SK-N-SH (cell line): ENCODE data around the gene DHRSX. TPM values are rescaled to one million over a fixed set of nuclear protein-coding genes. Genes with fewer than 3 reads are reported as not detected.

Experiments
- CTCF ChIA-PET: fragments of 300-600, 350-600 bp; formaldehyde crosslinking; extraction: SDS; loops from one replicate; lab custom pipeline; 2021; lab: Yijun Ruan, JAX
- POLR2A ChIA-PET: fragments of 350-600 bp; sonication (Branson Sonifier 250); formaldehyde crosslinking; extraction: SDS; loops from one replicate; lab custom pipeline; 2020; ENCODE audit warnings: antibody characterized with exemption, inconsistent platforms; lab: Yijun Ruan, JAX
- DNase-seq: peaks from one replicate; pipeline ENCODE4 v3.0.0; 2012
- H2AFZ ChIP-seq: fragments of 200-600 bp; sonication (generic); 2 replicates; pipeline ENCODE4 v1.8.1; 2016; ENCODE audit warnings: antibody characterized with exemption, mild to moderate bottlenecking, low read depth
- H3F3A ChIP-seq: fragments of 200-600 bp; sonication (generic); replicated peaks from 2 replicates; pipeline ENCODE3; 2016; ENCODE audit warnings: antibody characterized with exemption, mild to moderate bottlenecking; ENCODE audit not compliant: insufficient read depth
- H3K27ac ChIP-seq, 2 experiments: fragments of 200-500 bp in 1 of 2; fragments of 200-600 bp in 1 of 2; sonication (Bioruptor generic) in 1 of 2; sonication (generic), shearing (Covaris generic) in 1 of 2; 2 replicates each; pipeline versions ENCODE4 v1.5.1 to v1.6.1; 2014 to 2016; ENCODE audit warnings: low read depth in 2 of 2, inconsistent platforms in 1 of 2, low read length in 1 of 2, mild to moderate bottlenecking in 1 of 2, mixed read lengths in 1 of 2
- H3K27me3 ChIP-seq: fragments of 200-600 bp; sonication (generic), shearing (Covaris generic); 2 replicates; pipeline ENCODE4 v1.6.1; 2016; ENCODE audit warnings: mixed run types; ENCODE audit not compliant: insufficient read depth
- H3K36me3 ChIP-seq, 2 experiments: fragments of 200-500 bp in 1 of 2; fragments of 200-600 bp in 1 of 2; sonication (Bioruptor generic) in 1 of 2; sonication (generic) in 1 of 2; replicated peaks in 1 of 2; 2 replicates each; pipeline versions ENCODE3 to v1.5.1; 2014 to 2016; ENCODE audit warnings: low read length in 1 of 2, mild to moderate bottlenecking in 1 of 2; ENCODE audit not compliant: insufficient read depth in 2 of 2, control insufficient read depth in 1 of 2
- H3K4me1 ChIP-seq, 2 experiments: fragments of 200-500 bp in 1 of 2; fragments of 200-600 bp in 1 of 2; sonication (Bioruptor generic) in 1 of 2; sonication (generic), shearing (Covaris generic) in 1 of 2; 2 replicates each; pipeline versions ENCODE4 v1.5.1 to v1.6.1; 2014 to 2016; ENCODE audit warnings: low read depth in 1 of 2, low read length in 1 of 2, mixed run types in 1 of 2; ENCODE audit not compliant: insufficient read depth in 2 of 2, control insufficient read depth in 1 of 2
- H3K4me2 ChIP-seq: fragments of 200-600 bp; sonication (generic), shearing (Covaris generic); 2 replicates; pipeline ENCODE4 v1.6.1; 2017; ENCODE audit warnings: mixed run types
- H3K4me3 ChIP-seq, 2 experiments: fragments of 200-500 bp in 1 of 2; fragments of 200-600 bp in 1 of 2; sonication (Bioruptor generic) in 1 of 2; sonication (generic), shearing (Covaris generic) in 1 of 2; 2 replicates each; pipeline versions ENCODE4 v1.5.1 to v1.8.1; 2014 to 2016; ENCODE audit warnings: low read depth in 2 of 2, inconsistent platforms in 1 of 2, low read length in 1 of 2, mild to moderate bottlenecking in 1 of 2, mixed read lengths in 1 of 2, moderate library complexity in 1 of 2
- H3K79me2 ChIP-seq: fragments of 200-600 bp; sonication (generic); 2 replicates; pipeline ENCODE4 v1.8.1; 2017; ENCODE audit warnings: mild to moderate bottlenecking; ENCODE audit not compliant: insufficient read depth
- H3K9ac ChIP-seq: fragments of 200-600 bp; sonication (generic); 2 replicates; pipeline ENCODE4 v1.6.1; 2017; ENCODE audit warnings: mixed run types
- H3K9me2 ChIP-seq: fragments of 200-600 bp; sonication (generic); 2 replicates; pipeline ENCODE4 v1.6.1; 2017; ENCODE audit warnings: mixed run types
- H3K9me3 ChIP-seq: fragments of 200-600 bp; sonication (generic); 2 replicates; pipeline ENCODE4 v1.6.1; 2017; ENCODE audit warnings: mixed run types, mild to moderate bottlenecking, moderate library complexity
- H4K20me1 ChIP-seq: fragments of 200-600 bp; sonication (generic); 2 replicates; pipeline ENCODE4 v1.6.1; 2017; ENCODE audit warnings: mild to moderate bottlenecking, mixed run types; ENCODE audit not compliant: insufficient read depth
- ELF1 ChIP-seq: IDR thresholded peaks from 2 replicates; pipeline ENCODE4 v1.4.0; 2012
- EP300 ChIP-seq, 2 experiments: IDR thresholded peaks; 2 replicates each; pipeline versions ENCODE4 v1.4.0 to v1.6.1; 2012; ENCODE audit warnings: borderline replicate concordance in 1 of 2, low read depth in 1 of 2, low read length in 1 of 2
- FOSL2 ChIP-seq: IDR thresholded peaks from 2 replicates; pipeline ENCODE4 v1.4.0; 2012; ENCODE audit warnings: low read depth, mild to moderate bottlenecking, moderate library complexity, borderline replicate concordance
- FOXJ3 ChIP-seq: sonication (generic); formaldehyde crosslinking; IDR thresholded peaks from 2 replicates; pipeline ENCODE4 v1.5.1; 2020; ENCODE audit warnings: mild to moderate bottlenecking, missing genetic modification reagents
- FOXM1 ChIP-seq: IDR thresholded peaks from 2 replicates; pipeline ENCODE4 v1.4.0; 2012; ENCODE audit warnings: low read depth, mild to moderate bottlenecking
- GATA2 ChIP-seq: sonication (generic); formaldehyde crosslinking; IDR thresholded peaks from 2 replicates; pipeline ENCODE4 v1.5.0; 2020; ENCODE audit warnings: mild to moderate bottlenecking, missing genetic modification reagents
- NFIC ChIP-seq: IDR thresholded peaks from 2 replicates; pipeline ENCODE4 v1.4.0; 2012; ENCODE audit warnings: borderline replicate concordance
- NRF1 ChIP-seq: IDR thresholded peaks from 2 replicates; pipeline ENCODE4 v1.6.1; 2012; ENCODE audit warnings: low read depth, mild to moderate bottlenecking, low read length
- RAD21 ChIP-seq: IDR thresholded peaks from 2 replicates; pipeline ENCODE4 v1.6.1; 2012; ENCODE audit warnings: mild to moderate bottlenecking, low read length
- RCOR1 ChIP-seq: fragments of 150-350 bp; IDR thresholded peaks from 2 replicates; pipeline ENCODE4 v1.6.1; 2017; ENCODE audit warnings: antibody characterized with exemption, low read length
- SIN3A ChIP-seq: IDR thresholded peaks from 2 replicates; pipeline ENCODE4 v1.6.1; 2012; ENCODE audit warnings: low read depth, mild to moderate bottlenecking, low read length, moderate library complexity, borderline replicate concordance
- SMC3 ChIP-seq: IDR thresholded peaks from 2 replicates; pipeline ENCODE4 v1.6.1; 2012; ENCODE audit warnings: low read depth, low read length, improper control_type of control experiment
- TAF1 ChIP-seq: IDR thresholded peaks from 2 replicates; pipeline ENCODE4 v1.6.1; 2012; ENCODE audit warnings: low read depth, mild to moderate bottlenecking, low read length, moderate library complexity, borderline replicate concordance
- TCF12 ChIP-seq: IDR thresholded peaks from 2 replicates; pipeline ENCODE4 v1.4.0; 2012
- TEAD4 ChIP-seq: IDR thresholded peaks from 2 replicates; pipeline ENCODE4 v1.4.0; 2012; ENCODE audit warnings: mild to moderate bottlenecking, borderline replicate concordance; ENCODE audit not compliant: insufficient read depth
- YY1 ChIP-seq: IDR thresholded peaks from 2 replicates; pipeline ENCODE4 v1.4.0; 2012; ENCODE audit warnings: low read depth, mild to moderate bottlenecking
- WGBS: methylation state at CpG from one replicate; pipeline ENCODE4 v1.1.6; 2017; ENCODE audit warnings: low lambda C conversion rate; 5-methylcytosine and 5-hydroxymethylcytosine counted together
- polyA plus RNA-seq, 3 experiments: library from polyadenylated mRNA; depleted of rRNA; stranded (reverse); fragments of >200 nt; gene quantifications; 2 replicates each; pipeline ENCODE4 v1.2.3, GENCODE V29; 2012
- TF ChIP-seq, protein P1 (sequence below): IDR thresholded peaks from 2 replicates; pipeline ENCODE4 v1.4.0; 2012; ENCODE audit warnings: low read depth, borderline replicate concordance
- TF ChIP-seq, protein P2 (sequence below): IDR thresholded peaks from 2 replicates; pipeline ENCODE4; 2012
- TF ChIP-seq, protein P3 (sequence below): fragments of 150-350 bp; IDR thresholded peaks from 2 replicates; pipeline ENCODE4 v1.6.1; 2017; ENCODE audit warnings: antibody characterized with exemption, low read length, low read depth, borderline replicate concordance
- TF ChIP-seq, protein P4 (sequence below): IDR thresholded peaks from 2 replicates; pipeline ENCODE4 v1.4.0; 2012; ENCODE audit warnings: low read depth, borderline replicate concordance
- TF ChIP-seq, protein P5 (sequence below): IDR thresholded peaks from 2 replicates; pipeline ENCODE4 v1.4.0; 2012; ENCODE audit warnings: low read depth

The DHRSX gene
- polyA plus RNA-seq, 1 of the 3 experiments (the other 2 are of a cell fraction), result 34.3 TPM

DNA sequence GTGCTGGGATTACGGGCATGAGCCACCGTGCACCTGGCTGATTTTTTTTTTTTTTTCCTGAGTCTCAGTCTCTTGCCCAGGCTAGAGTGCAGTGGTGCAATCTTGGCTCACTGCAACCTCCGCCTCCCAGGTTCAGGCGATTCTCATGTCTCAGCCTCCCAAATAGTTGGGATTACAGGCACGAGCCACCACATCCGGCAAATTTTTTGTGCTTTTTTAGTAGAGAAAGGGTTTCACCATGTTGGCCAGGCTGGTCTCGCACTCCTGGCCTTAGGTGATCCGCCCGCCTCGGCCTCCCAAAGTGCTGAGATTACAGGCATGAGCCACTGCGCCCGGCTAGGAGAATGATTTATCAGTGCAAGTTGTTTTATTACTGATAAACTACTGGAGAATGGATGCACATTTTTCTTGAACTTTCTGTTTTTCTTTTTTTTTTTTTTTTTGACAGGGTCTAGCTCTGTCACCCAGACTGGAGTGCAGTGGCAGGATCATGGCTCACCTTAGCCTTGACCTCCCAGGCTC lies 39.7 kb upstream of the DHRSX start:
- Histone ChIP-seq H3K9ac (no peak overlapping the region), H3K4me3 (no peak overlapping the region), H3K9me2 (no peaks in the 10 kb centered on the region), H3K27me3 (peaks cover 43% of the 10 kb centered on the region; the same call in 1 of the 2 replicates), H3F3A (no peaks in the 10 kb centered on the region), H3K9me3 (no peaks in the 10 kb centered on the region), H3K79me2 (no peaks in the 10 kb centered on the region), H4K20me1 (no peaks in the 10 kb centered on the region), H3K4me2 (no peak overlapping the region), H3K36me3 (no peaks in the 10 kb centered on the region), H3K4me1 (no peaks in the 10 kb centered on the region), H2AFZ (no peak overlapping the region), H3K27ac (no peak overlapping the region)
- TF ChIP-seq SMC3 (no peak), GATA2 (CRISPR knock-in tag) (no peak)
- WGBS, result 47% methylated on average over 12 of the region's 12 CpGs
- no peak for DNase-seq
- ChIA-PET POLR2A (no interaction called here), CTCF (no interaction called here)

DNA sequence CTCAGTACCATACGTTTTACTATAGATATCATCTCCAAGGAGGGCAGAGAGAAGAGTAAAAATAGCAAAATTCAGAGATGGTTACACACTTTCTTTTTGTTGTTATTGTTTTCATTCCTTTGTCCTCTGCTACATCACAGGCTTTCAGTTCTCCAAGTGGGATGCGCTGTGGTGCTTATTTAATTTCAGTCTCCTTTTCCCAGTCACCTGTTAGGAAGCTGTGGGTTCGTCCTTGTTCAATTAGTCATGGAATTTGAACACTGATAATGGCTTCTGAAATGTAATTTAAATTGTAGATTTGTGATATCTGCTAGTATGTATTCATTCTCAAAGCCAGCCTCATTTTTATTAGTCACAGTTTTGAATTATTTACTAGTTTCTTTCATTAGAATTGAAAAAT lies 38.8 kb upstream of the DHRSX start:
- Histone ChIP-seq H3K4me2 (no peak overlapping the region), H3F3A (no peaks in the 10 kb centered on the region), H3K36me3 (no peaks in the 10 kb centered on the region), H3K9ac (no peak overlapping the region), H3K4me1 (no peaks in the 10 kb centered on the region), H3K4me3 (no peak overlapping the region), H4K20me1 (no peaks in the 10 kb centered on the region), H3K79me2 (no peaks in the 10 kb centered on the region), H3K27me3 (peaks cover 43% of the 10 kb centered on the region; the same call in 1 of the 2 replicates), H3K9me2 (no peaks in the 10 kb centered on the region), H3K27ac (no peak overlapping the region), H3K9me3 (no peaks in the 10 kb centered on the region), H2AFZ (no peak overlapping the region)
- WGBS, result 18% methylated on average over 3 of the region's 3 CpGs
- ChIA-PET POLR2A (no interaction called here), CTCF (no interaction called here)
- no peak for DNase-seq
- TF ChIP-seq FOXJ3 (CRISPR knock-in tag) (no peak), FOXM1 (no peak), EP300 (IDR thresholded peaks at IDR 0.05; ENCODE audit: borderline replicate concordance in 1 of 2, low read depth in 1 of 2, low read length in 1 of 2) (no peak), FOSL2 (no peak), RAD21 (no peak), YY1 (no peak), ELF1 (no peak), TAF1 (no peak), TEAD4 (no peak), NRF1 (no peak), RCOR1 (no peak), GATA2 (CRISPR knock-in tag) (no peak), NFIC (no peak), TCF12 (no peak), SIN3A (no peak)
- TF ChIP-seq, protein P1, sequence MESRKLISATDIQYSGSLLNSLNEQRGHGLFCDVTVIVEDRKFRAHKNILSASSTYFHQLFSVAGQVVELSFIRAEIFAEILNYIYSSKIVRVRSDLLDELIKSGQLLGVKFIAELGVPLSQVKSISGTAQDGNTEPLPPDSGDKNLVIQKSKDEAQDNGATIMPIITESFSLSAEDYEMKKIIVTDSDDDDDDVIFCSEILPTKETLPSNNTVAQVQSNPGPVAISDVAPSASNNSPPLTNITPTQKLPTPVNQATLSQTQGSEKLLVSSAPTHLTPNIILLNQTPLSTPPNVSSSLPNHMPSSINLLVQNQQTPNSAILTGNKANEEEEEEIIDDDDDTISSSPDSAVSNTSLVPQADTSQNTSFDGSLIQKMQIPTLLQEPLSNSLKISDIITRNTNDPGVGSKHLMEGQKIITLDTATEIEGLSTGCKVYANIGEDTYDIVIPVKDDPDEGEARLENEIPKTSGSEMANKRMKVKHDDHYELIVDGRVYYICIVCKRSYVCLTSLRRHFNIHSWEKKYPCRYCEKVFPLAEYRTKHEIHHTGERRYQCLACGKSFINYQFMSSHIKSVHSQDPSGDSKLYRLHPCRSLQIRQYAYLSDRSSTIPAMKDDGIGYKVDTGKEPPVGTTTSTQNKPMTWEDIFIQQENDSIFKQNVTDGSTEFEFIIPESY, result no peak
- TF ChIP-seq, protein P2, sequence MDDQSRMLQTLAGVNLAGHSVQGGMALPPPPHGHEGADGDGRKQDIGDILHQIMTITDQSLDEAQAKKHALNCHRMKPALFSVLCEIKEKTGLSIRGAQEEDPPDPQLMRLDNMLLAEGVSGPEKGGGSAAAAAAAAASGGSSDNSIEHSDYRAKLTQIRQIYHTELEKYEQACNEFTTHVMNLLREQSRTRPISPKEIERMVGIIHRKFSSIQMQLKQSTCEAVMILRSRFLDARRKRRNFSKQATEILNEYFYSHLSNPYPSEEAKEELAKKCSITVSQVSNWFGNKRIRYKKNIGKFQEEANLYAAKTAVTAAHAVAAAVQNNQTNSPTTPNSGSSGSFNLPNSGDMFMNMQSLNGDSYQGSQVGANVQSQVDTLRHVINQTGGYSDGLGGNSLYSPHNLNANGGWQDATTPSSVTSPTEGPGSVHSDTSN, result no peak
- TF ChIP-seq, protein P3, sequence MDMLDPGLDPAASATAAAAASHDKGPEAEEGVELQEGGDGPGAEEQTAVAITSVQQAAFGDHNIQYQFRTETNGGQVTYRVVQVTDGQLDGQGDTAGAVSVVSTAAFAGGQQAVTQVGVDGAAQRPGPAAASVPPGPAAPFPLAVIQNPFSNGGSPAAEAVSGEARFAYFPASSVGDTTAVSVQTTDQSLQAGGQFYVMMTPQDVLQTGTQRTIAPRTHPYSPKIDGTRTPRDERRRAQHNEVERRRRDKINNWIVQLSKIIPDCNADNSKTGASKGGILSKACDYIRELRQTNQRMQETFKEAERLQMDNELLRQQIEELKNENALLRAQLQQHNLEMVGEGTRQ, result no peak
- TF ChIP-seq, protein P4, sequence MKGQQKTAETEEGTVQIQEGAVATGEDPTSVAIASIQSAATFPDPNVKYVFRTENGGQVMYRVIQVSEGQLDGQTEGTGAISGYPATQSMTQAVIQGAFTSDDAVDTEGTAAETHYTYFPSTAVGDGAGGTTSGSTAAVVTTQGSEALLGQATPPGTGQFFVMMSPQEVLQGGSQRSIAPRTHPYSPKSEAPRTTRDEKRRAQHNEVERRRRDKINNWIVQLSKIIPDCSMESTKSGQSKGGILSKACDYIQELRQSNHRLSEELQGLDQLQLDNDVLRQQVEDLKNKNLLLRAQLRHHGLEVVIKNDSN, result no peak
- TF ChIP-seq, protein P5, sequence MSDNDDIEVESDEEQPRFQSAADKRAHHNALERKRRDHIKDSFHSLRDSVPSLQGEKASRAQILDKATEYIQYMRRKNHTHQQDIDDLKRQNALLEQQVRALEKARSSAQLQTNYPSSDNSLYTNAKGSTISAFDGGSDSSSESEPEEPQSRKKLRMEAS, result no peak
